IMR-90 (cell line): ENCODE measurements around the gene CKLF. TPM values are rescaled to one million over a fixed set of nuclear protein-coding genes. Genes with fewer than 3 reads are reported as not detected.
A peak's percentile ranks its signal among the peaks of the same experiment; 100 is the strongest.

Experiments used
- ATAC-seq: fragments of 200-7000 bp; cut with Tn5 transposase; 2 replicates; pipeline ENCODE4 v1.9.1; 2020; ENCODE audit warnings: low read depth, mild to moderate bottlenecking, moderate library complexity
- BruUV-seq: library from RNA; stranded (reverse); fragments of 400-500 nt; replicated peaks from 2 replicates; lab custom pipeline; 2021; lab: Mats Ljungman, UMichigan
- CTCF ChIA-PET: fragments of 300-600 bp; formaldehyde crosslinking; extraction: SDS; loops from one replicate; lab custom pipeline; 2021; ENCODE audit warnings: antibody characterized with exemption; lab: Yijun Ruan, JAX
- POLR2A ChIA-PET: fragments of 300-600 bp; sonication (Branson Sonifier 250); formaldehyde crosslinking; loops from one replicate; lab custom pipeline; 2022; ENCODE audit warnings: antibody characterized with exemption; ENCODE audit not compliant: unreplicated experiment; lab: Charles Lee
- DNase-seq: peaks from one replicate; pipeline ENCODE4 v3.0.0; 2013
- H2AFZ ChIP-seq: replicated peaks from 2 replicates; pipeline ENCODE3; 2013; ENCODE audit warnings: low read length, mild to moderate bottlenecking; ENCODE audit not compliant: poor library complexity
- H2AK5ac ChIP-seq: 2 replicates; pipeline ENCODE4 v1.6.1; 2013; ENCODE audit warnings: low read depth, low read length, inconsistent platforms
- H2AK9ac ChIP-seq: replicated peaks from 2 replicates; pipeline ENCODE3; 2013; ENCODE audit warnings: mild to moderate bottlenecking, low read depth, low read length, moderate library complexity; ENCODE audit not compliant: poor library complexity
- H2BK120ac ChIP-seq: 2 replicates; pipeline ENCODE4 v1.6.1; 2013; ENCODE audit warnings: low read depth, low read length, inconsistent platforms
- H2BK15ac ChIP-seq: 3 replicates; pipeline ENCODE4 v1.6.1; 2013; ENCODE audit warnings: low read depth, low read length, inconsistent platforms
- H2BK20ac ChIP-seq: 2 replicates; pipeline ENCODE4 v1.6.1; 2013; ENCODE audit warnings: low read depth, mild to moderate bottlenecking, inconsistent platforms, low read length, moderate library complexity
- H2BK5ac ChIP-seq: 2 replicates; pipeline ENCODE4 v1.6.1; 2013; ENCODE audit warnings: mild to moderate bottlenecking, low read depth, low read length, inconsistent platforms; ENCODE audit not compliant: poor library complexity, severe bottlenecking
- H3K14ac ChIP-seq: replicated peaks from 2 replicates; pipeline ENCODE4 v1.6.1; 2013; ENCODE audit warnings: low read depth, low read length, inconsistent platforms
- H3K18ac ChIP-seq: 2 replicates; pipeline ENCODE4 v1.6.1; 2013; ENCODE audit warnings: low read depth, low read length, control low read depth
- H3K23ac ChIP-seq: 2 replicates; pipeline ENCODE4 v1.6.1; 2013; ENCODE audit warnings: low read depth, low read length, inconsistent platforms
- H3K27ac ChIP-seq: 2 replicates; pipeline ENCODE4 v1.5.1; 2013; ENCODE audit warnings: mild to moderate bottlenecking, control low read depth, low read length; ENCODE audit not compliant: insufficient read depth
- H3K27me3 ChIP-seq: 2 replicates; pipeline ENCODE4 v1.6.1; 2013; ENCODE audit warnings: low read length; ENCODE audit not compliant: control insufficient read depth, insufficient read depth
- H3K36me3 ChIP-seq: 2 replicates; pipeline ENCODE4 v1.6.1; 2013; ENCODE audit warnings: low read length, mixed read lengths; ENCODE audit not compliant: control insufficient read depth, insufficient read depth
- H3K4ac ChIP-seq: 2 replicates; pipeline ENCODE4 v1.6.1; 2013; ENCODE audit warnings: low read depth, low read length, inconsistent platforms
- H3K4me1 ChIP-seq: 2 replicates; pipeline ENCODE4 v1.6.1; 2013; ENCODE audit warnings: low read length, mixed read lengths; ENCODE audit not compliant: control insufficient read depth, insufficient read depth
- H3K4me2 ChIP-seq: 2 replicates; pipeline ENCODE4 v1.6.1; 2013; ENCODE audit warnings: low read depth, mild to moderate bottlenecking, control low read depth, low read length, moderate library complexity
- H3K4me3 ChIP-seq: 2 replicates; pipeline ENCODE4 v1.5.1; 2013; ENCODE audit warnings: low read depth, mild to moderate bottlenecking, control low read depth, low read length, moderate library complexity; ENCODE audit not compliant: insufficient read depth
- H3K56ac ChIP-seq: 2 replicates; pipeline ENCODE4 v1.6.1; 2013; ENCODE audit warnings: low read length, inconsistent platforms; ENCODE audit not compliant: insufficient read depth; ENCODE audit errors: extremely low read depth
- H3K79me1 ChIP-seq, 2 experiments: 2 replicates each; pipeline ENCODE4 v1.6.1; 2013; ENCODE audit warnings: low read length in 2 of 2, inconsistent platforms in 1 of 2, low read depth in 1 of 2
- H3K9ac ChIP-seq: 2 replicates; pipeline ENCODE4 v1.6.1; 2013; ENCODE audit warnings: low read depth, low read length, control low read depth
- H3K9me1 ChIP-seq: 2 replicates; pipeline ENCODE4 v1.6.1; 2013; ENCODE audit warnings: low read length, inconsistent platforms; ENCODE audit not compliant: insufficient read depth
- H3K9me3 ChIP-seq: 2 replicates; pipeline ENCODE4 v1.6.1; 2013; ENCODE audit warnings: low read length; ENCODE audit not compliant: control insufficient read depth, insufficient read depth
- H4K20me1 ChIP-seq: 2 replicates; pipeline ENCODE4 v1.6.1; 2013; ENCODE audit warnings: low read length, inconsistent platforms; ENCODE audit not compliant: insufficient read depth
- H4K5ac ChIP-seq: 2 replicates; pipeline ENCODE4 v1.6.1; 2013; ENCODE audit warnings: mild to moderate bottlenecking, low read depth, low read length, control low read depth
- H4K8ac ChIP-seq, 2 experiments: 2 replicates each; pipeline ENCODE4 v1.6.1; 2013; ENCODE audit warnings: low read depth in 2 of 2, low read length in 2 of 2, control low read depth in 1 of 2, inconsistent platforms in 1 of 2
- H4K91ac ChIP-seq: 2 replicates; pipeline ENCODE4 v1.6.1; 2013; ENCODE audit warnings: low read depth, low read length, inconsistent platforms; ENCODE audit not compliant: insufficient read depth
- MAFK ChIP-seq: IDR thresholded peaks from 2 replicates; pipeline ENCODE4 v1.6.1; 2012; ENCODE audit warnings: low read depth, low read length, improper control_type of control experiment
- RCOR1 ChIP-seq: IDR thresholded peaks from 2 replicates; pipeline ENCODE4 v1.6.1; 2012; ENCODE audit warnings: mild to moderate bottlenecking, low read length, improper control_type of control experiment; ENCODE audit not compliant: insufficient replicate concordance
- WGBS, 2 experiments: methylation state at CpG; one replicate each; pipeline versions ENCODE4 v1.1.5 to v1.1.7; 2013; ENCODE audit warnings: missing lambda C conversion rate in 2 of 2; ENCODE audit not compliant: insufficient read length in 1 of 2; ENCODE audit errors: extremely low coverage in 2 of 2; 5-methylcytosine and 5-hydroxymethylcytosine counted together
- dilution Hi-C: fragments of 300-500 bp; cut with HindIII; formaldehyde crosslinking; loops from one replicate; pipeline ENCODE4 v1.14.3; 2018; ENCODE audit warnings: low sequenced_read_pairs; ENCODE audit not compliant: unreplicated experiment
- in situ Hi-C: fragments of 300-500 bp; cut with MboI; formaldehyde crosslinking; loops from 3 replicates; pipeline ENCODE4 v1.14.3; 2019; ENCODE audit warnings: low sequenced_read_pairs, inconsistent platforms, mixed read lengths
- intact Hi-C: fragments of 100-400 bp; cut with micrococcal nuclease; formaldehyde crosslinking; loops from 2 replicates; pipeline ENCODE4 v1.10.0; 2022
- polyA plus RNA-seq, 3 experiments: library from polyadenylated mRNA; depleted of rRNA; stranded (reverse); fragments of >200 nt; gene quantifications; 2 replicates each; pipeline ENCODE4 v1.2.3, GENCODE V29; 2012; ENCODE audit warnings: low replicate concordance in 1 of 3
- total RNA-seq: library from RNA; depleted of rRNA; stranded (reverse); fragments of >200 nt; gene quantifications from 2 replicates; pipeline ENCODE4 v1.2.3, GENCODE V29; 2012

The CKLF gene
- total and polyA plus RNA-seq, 2 of the 4 experiments (the other 2 are of a cell fraction): 60.8 to 92.2 TPM

DNA sequence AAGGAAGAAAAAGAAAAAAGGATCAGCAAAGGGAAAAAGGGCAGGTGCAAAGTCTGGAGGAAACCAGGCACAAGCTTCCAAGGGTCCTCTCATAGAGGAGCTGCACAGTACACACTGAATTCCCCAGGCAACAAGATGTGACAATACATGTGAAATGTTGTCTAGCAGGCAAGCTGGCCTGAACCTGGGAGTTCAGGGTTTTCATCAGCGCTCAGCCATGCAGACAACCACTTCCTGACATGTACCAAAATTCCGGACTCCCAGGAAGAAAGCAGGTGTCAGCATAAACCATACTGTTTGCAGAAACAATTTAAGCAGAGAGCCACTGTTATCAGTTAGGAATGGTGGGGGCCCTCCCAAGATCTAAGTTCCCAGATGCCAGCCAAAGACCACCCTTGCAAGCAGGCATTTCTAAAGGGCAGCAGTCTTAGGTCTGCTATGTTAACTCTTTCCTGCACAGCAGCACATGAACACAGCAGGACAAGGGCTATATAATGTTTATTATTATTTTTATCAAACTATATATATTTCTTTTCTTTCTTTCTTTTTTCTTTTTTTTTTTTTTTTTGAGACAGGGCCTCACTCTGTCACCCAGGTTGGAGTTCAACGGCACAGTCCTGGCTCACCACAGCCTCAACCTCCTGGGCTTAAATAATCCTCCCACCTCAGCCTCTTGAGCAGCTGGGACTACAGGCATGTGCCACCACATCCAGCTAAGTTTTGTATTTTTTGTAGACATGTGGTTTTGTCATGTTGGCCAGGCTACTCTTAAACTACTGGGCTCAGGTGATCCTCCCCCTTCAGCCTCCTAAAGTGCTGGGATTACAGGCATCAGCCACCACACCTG lies 12.5 kb upstream of the CKLF start:
- WGBS, 2 experiments: no CpG with 5 or more reads among the region's 3 CpGs
- BruUV-seq: no TSS peak

More for the DNA sequence above, 12.5 kb upstream of the CKLF start:
- intact Hi-C loops (no loop called here), dilution Hi-C loops (no loop called here), in situ Hi-C loops (no loop called here)
- DNase-seq (no peak), ATAC-seq (no peak)
- Histone ChIP-seq H3K9me3 (no peaks in the 10 kb centered on the region), H3K27me3 (no peaks in the 10 kb centered on the region), H2AFZ (no peak overlapping the region), H4K91ac (no peak overlapping the region), H3K4me1 (no peaks in the 10 kb centered on the region), H3K56ac (no peak overlapping the region), H2BK5ac (no peak overlapping the region), H3K18ac (no peak overlapping the region), H4K8ac (no peak overlapping the region), H2BK15ac (no peak overlapping the region), H3K79me1 (no peaks in the 10 kb centered on the region), H2BK20ac (no peak overlapping the region), H4K5ac (no peak overlapping the region), H4K20me1 (no peaks in the 10 kb centered on the region), H2BK120ac (no peak overlapping the region), H3K9ac (no peak overlapping the region), H3K27ac (no peak overlapping the region), H3K4me3 (no peak overlapping the region), H3K4me2 (no peak overlapping the region), H2AK9ac (no peak overlapping the region), H3K14ac (no peak overlapping the region), H3K36me3 (peaks cover 24% of the 10 kb centered on the region), H3K4ac (no peak overlapping the region), H3K23ac (no peak overlapping the region), H3K9me1 (peaks cover 7% of the 10 kb centered on the region; the same call in 1 of the 2 replicates), H2AK5ac (no peak overlapping the region)
- no peak for TF ChIP-seq RCOR1
- TF ChIP-seq MAFK: peak; percentile 36
- CTCF ChIA-PET: interaction anchor here (0.5 kb wide), 1 partner anchor 175 kb away, joined by 3 read pairs; no protein-coding TSS in a partner anchor
- POLR2A ChIA-PET: no interaction called here
